MCF 10A (cell line): Measurements from ENCODE around the gene ZNF77. TPM values are rescaled to one million over a fixed set of nuclear protein-coding genes. Genes with fewer than 3 reads are reported as not detected.

Experiments
- BruUV-seq: library from RNA; stranded (reverse); fragments of 400-500 nt; replicated peaks from 2 replicates; lab custom pipeline; 2021; lab: Mats Ljungman, UMichigan
- CTCF ChIA-PET: fragments of 300-600 bp; sonication (Branson Sonifier 250); formaldehyde crosslinking; extraction: SDS; loops from one replicate; lab custom pipeline; 2021; ENCODE audit warnings: antibody characterized with exemption, inconsistent platforms; lab: Yijun Ruan, JAX
- POLR2A ChIA-PET: fragments of 300-600, 350-650 bp; sonication (Branson Sonifier 250); formaldehyde crosslinking; extraction: SDS; loops from one replicate; lab custom pipeline; 2020; ENCODE audit warnings: antibody characterized with exemption, inconsistent platforms; lab: Yijun Ruan, JAX
- DNase-seq: peaks from one replicate; pipeline ENCODE4 v3.0.0-alpha.2; 2018; ENCODE audit not compliant: unreplicated experiment
- H3K27ac Mint-ChIP-seq: one replicate; pipeline ENCODE4 v1.8.0; 2022; ENCODE audit warnings: mild to moderate bottlenecking, low read depth, mixed read lengths; ENCODE audit not compliant: unreplicated experiment
- H3K27me3 Mint-ChIP-seq: one replicate; pipeline ENCODE4 v1.8.0; 2022; ENCODE audit warnings: mixed read lengths; ENCODE audit not compliant: insufficient read depth, unreplicated experiment
- H3K36me3 Mint-ChIP-seq: one replicate; pipeline ENCODE4 v1.8.0; 2022; ENCODE audit warnings: mild to moderate bottlenecking, moderate library complexity, mixed read lengths; ENCODE audit not compliant: insufficient read depth, unreplicated experiment
- H3K4me1 Mint-ChIP-seq: one replicate; pipeline ENCODE4 v1.8.0; 2022; ENCODE audit warnings: mixed read lengths; ENCODE audit not compliant: insufficient read depth, unreplicated experiment
- H3K4me3 Mint-ChIP-seq: one replicate; pipeline ENCODE4 v1.8.0; 2022; ENCODE audit warnings: mild to moderate bottlenecking, moderate library complexity, mixed read lengths; ENCODE audit not compliant: unreplicated experiment
- H3K9me3 Mint-ChIP-seq: one replicate; pipeline ENCODE4 v1.8.0; 2022; ENCODE audit warnings: mixed read lengths; ENCODE audit not compliant: unreplicated experiment
- CTCF ChIP-seq: fragments of 200-600 bp; IDR thresholded peaks from one replicate; pipeline ENCODE4 v1.8.0; 2022; ENCODE audit warnings: antibody characterized with exemption, mild to moderate bottlenecking; ENCODE audit not compliant: unreplicated experiment
- intact Hi-C: fragments of 100-400 bp; cut with micrococcal nuclease; formaldehyde crosslinking; loops from 2 replicates; pipeline ENCODE4 v1.14.1; 2022
- total RNA-seq: library from RNA; stranded (reverse); gene quantifications from 2 replicates; pipeline ENCODE4 v1.2.3, GENCODE V29; 2022

ZNF77 gene
- total RNA-seq, 1 experiment from 2014 or later: 4.9 TPM

DNA sequence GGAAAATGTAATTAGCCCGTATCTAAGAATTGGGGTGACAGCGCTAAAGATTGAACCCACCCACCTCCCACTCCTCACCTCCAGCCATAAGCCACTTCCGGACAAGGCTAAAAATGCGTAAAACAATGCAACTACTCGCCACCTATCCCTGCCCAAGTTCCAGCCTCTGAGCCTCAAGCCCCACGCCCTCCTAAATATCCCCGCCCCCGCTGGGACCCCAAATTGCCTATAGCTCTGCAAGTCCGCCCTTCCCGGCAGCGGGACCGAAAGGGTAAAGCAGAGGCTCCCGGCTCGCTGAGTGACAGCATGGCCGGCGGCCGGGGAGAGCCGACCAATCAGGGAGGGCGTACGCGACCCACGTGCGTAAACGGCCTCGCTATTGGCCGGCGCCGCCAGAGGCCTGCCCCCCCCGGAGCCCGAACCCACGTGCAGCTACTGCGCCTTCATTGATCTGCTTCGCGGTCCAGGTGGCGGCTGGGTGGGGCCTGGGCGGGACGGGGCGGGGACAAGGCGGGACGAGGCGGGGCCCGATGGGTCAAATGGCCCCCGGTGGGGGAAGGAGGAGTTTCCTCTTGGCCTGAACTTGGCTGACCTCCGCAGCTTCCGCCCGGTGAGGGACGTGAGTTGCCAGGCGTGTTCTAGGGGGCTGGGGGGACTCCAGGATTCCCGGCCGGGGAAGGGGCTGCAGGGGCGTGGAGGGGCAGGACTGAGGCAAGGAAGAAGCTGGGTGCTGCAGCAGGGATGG, 32.4 kb upstream of the ZNF77 start, which contains the start of gene TLE6:
Gene TLE6, plus strand, starts transcription at position 564 of the 745 bp plus-strand sequence. CDS start 670 bp downstream, outside the sequence.
- H3K27me3 Mint-ChIP-seq: no peaks in the 10 kb centered on the region

GRCh38 chr19:2976609-2977000, 31.8 kb upstream of the ZNF77 start:
- intact Hi-C loops: loop anchor here (10.0 kb wide), 1 partner anchor 58 kb away; no protein-coding TSS in a partner anchor

More for the DNA sequence above, 32.4 kb upstream of the ZNF77 start, which contains the start of gene TLE6:
- H3K4me3 Mint-ChIP-seq: peak within 1 kb of the TSS; percentile 78
- no peaks in the 10 kb centered on the region for H3K9me3 Mint-ChIP-seq
- intact Hi-C loops: loop anchor here (10.0 kb wide), 1 partner anchor 58 kb away; no protein-coding TSS in a partner anchor
- CTCF ChIA-PET: interaction anchor here (0.7 to 1.1 kb wide), 3 partner anchors 16 to 151 kb away, joined by 3 to 5 read pairs (median 3); no protein-coding TSS in a partner anchor
- POLR2A ChIA-PET: interaction anchor here (0.6 to 2.9 kb wide), 10 partner anchors 9 to 208 kb away, joined by 3 to 14 read pairs (median 4); partner anchors contain the start of genes SGTA and ZNF57
- no peak within 1 kb of the TSS for H3K27ac Mint-ChIP-seq
- no peak for TF ChIP-seq CTCF
- no peaks in the 10 kb centered on the region for H3K36me3 Mint-ChIP-seq
- peak; percentile 96 for DNase-seq
- H3K4me1 Mint-ChIP-seq: peaks cover 23% of the 10 kb centered on the region
- BruUV-seq: no TSS peak

GRCh38 chr19:2974342-2975041, 29.7 kb upstream of the ZNF77 start:
- POLR2A ChIA-PET: interaction anchor here (1.1 kb wide), 1 partner anchor 62 kb away, joined by 4 read pairs; no protein-coding TSS in a partner anchor
- H3K36me3 Mint-ChIP-seq: no peaks in the 10 kb centered on the region
- BruUV-seq: no TSS peak
- H3K4me3 Mint-ChIP-seq: no peak overlapping the region
- no peak for TF ChIP-seq CTCF
- H3K27ac Mint-ChIP-seq: no peak overlapping the region
- no peaks in the 10 kb centered on the region for H3K9me3 Mint-ChIP-seq
- peaks cover 16% of the 10 kb centered on the region for H3K4me1 Mint-ChIP-seq
- H3K27me3 Mint-ChIP-seq: no peaks in the 10 kb centered on the region
- CTCF ChIA-PET: interaction anchor here (0.7 to 1.2 kb wide), 2 partner anchors 19 to 31 kb away, joined by 4 read pairs; no protein-coding TSS in a partner anchor
- intact Hi-C loops: loop anchor here (10.0 kb wide), 1 partner anchor 60 kb away; no protein-coding TSS in a partner anchor
- DNase-seq: no peak

More at GRCh38 chr19:2976609-2977000, 31.8 kb upstream of the ZNF77 start:
- Mint-ChIP-seq H3K4me1 (peaks cover 17% of the 10 kb centered on the region), H3K27me3 (no peaks in the 10 kb centered on the region), H3K36me3 (no peaks in the 10 kb centered on the region), H3K4me3 (peak overlapping the region; percentile 78), H3K27ac (no peak overlapping the region), H3K9me3 (no peaks in the 10 kb centered on the region)
- no peak for DNase-seq
- CTCF ChIA-PET: interaction anchor here (0.8 to 1.3 kb wide), 6 partner anchors 14 to 152 kb away, joined by 3 to 4 read pairs (median 3); no protein-coding TSS in a partner anchor
- POLR2A ChIA-PET: interaction anchor here (0.7 to 2.9 kb wide), 6 partner anchors 8 to 78 kb away, joined by 3 to 14 read pairs (median 6); partner anchors contain the start of gene ZNF57
- BruUV-seq: no TSS peak
- TF ChIP-seq CTCF: no peak
